OCI-M1 (cell line): ENCODE measurements around the gene WNT3.
"Not testable (repeated sequence)": the region's sequence is repeated elsewhere in the genome, so short reads cannot be mapped to it uniquely, and the experiment has no call there.

Source experiments
- DNase-seq: peaks from one replicate; lab custom pipeline; 2025; lab: John Stamatoyannopoulos, UW

The WNT3 gene

GRCh38 chr17:46813920-46814319, 4.6 kb downstream of the WNT3 start:
- DNase-seq = no peak

DNA sequence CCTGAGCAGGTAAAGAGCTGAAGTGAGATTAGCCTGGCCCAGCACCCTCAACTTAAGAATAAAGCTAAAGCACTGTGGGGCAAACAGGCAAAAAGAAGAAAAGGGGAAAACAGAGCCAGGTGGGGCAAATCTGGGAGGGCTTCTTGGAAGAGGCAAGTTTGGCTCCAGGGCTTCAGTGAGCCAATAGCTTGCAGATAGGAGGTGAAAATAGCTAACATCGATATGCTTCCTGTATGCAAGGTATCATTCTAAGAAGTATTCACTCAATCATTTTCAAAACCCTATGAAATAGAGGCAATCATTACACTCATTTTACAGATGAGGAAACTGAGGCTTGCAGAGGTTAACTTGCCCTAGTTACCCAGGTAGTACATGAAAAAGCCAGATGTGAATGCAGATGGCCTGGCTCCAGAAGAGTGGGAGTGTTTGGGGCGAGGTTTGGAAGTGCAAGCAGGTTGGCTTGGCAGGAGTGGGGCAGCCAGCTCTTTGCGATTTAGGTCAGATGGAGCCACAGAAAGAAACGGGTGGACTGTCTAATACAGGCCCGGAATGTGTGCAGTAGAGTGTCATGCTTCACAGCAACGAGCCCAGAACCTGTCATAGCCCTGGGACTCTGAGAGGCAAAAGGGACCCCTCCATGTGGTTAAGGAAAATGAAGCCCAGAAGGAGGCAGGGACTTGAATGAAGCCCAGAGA, 5.7 kb downstream of the WNT3 start:
- DNase-seq = no peak

DNA sequence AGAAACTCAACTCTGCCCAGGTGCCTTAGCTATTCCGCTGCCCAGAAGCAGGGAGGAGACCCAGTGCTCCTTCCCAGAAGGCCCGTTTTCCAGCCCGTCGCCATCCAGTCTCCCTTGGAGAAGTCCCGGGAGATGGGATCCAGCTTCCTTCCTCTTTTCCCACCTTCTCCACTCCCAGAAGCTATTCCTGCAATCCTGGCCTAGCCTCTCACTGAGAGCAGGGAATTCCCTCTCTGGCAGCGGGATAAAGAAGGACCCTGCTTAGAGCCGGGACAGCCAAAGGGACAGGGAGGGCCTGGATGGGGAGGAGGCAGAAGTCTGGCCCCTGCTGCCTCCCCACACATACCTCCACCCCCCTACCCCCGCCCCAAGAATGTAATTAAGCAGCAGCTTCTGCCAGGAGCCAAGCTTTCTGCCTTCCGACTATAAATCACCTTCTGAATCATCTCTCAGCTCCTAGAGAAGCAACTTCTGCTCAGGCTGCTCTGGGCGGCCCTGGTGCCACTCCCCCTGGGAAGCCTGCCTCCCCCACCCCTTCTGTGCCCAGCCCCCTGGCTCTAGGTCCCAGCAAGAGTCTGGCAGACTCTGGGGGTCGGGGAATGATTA, 6.4 kb downstream of the WNT3 start:
- no peak for DNase-seq

DNA sequence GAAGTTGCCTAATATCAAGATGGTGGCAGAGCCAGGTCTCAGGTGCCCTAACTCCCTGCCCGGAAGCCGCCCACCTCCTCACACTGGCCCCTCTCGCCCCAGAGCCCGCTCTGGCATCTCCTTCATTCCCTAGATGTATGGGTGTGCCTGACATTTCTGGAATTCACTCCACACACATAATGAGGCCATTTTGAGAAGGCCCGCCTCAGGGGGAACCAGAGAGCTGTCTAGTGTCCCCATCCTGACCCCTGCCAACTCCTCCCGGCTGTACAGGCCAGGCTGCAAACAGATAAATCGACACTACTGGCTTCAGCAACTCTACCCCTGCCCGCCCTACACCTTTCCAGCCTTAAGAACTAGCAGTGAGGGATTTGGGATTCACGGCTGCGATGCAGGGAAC, 7.7 kb downstream of the WNT3 start:
- DNase-seq = no peak

GRCh38 chr17:46809110-46809571, 9.4 kb downstream of the WNT3 start:
- DNase-seq = no peak

DNA sequence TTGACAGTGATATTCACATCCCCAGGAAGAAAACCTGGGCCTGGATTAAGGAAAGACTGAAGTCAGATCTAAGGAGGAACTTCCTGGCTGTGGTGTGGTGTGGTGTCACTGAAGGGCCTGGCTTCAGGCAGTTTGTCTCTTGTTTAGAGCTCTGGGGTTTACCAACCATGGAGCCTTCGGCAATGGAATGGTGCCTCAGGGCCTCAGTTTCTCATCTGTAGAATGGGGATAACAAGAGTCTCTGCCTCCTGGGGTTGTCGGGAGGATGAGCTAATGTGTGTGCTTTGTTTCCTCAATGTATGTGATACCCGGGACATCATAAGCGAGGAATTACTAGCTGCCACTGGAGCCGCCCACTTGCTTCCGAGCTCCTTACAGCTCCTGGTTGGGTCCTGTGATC, 12.7 kb downstream of the WNT3 start:
- no peak for DNase-seq

- no peak for DNase-seq
Observed at GRCh38 chr17:46803544-46803943, 14.9 kb downstream of the WNT3 start.

- no peak for DNase-seq
Observed at GRCh38 chr17:46802800-46803199, 15.7 kb downstream of the WNT3 start.

DNA sequence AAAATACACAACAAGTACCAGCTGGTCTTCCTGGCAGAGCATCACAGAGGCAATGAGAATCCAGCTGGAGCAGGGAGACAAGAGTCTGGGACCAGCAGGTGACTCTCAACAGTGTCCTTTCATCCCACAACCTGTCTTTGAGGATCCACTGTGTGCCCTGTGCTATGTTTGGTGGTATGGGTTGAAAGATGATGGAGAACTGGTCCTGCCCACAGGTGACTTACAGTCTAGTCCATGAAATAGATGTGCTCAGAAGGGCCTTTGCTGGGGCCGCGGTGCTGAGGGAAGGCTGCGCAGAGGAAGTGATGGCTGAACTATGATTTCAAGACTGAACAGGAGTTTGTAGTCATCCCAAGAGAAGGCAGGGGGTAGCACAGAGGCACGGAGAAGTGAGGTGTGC, 17.9 kb downstream of the WNT3 start:
- no peak for DNase-seq

- no peak for DNase-seq
Observed at GRCh38 chr17:46796956-46797530, 21.4 kb downstream of the WNT3 start.

- DNase-seq = no peak
Observed at GRCh38 chr17:46796524-46796923, 22.0 kb downstream of the WNT3 start.

- DNase-seq = no peak
Observed at GRCh38 chr17:46796084-46796483, 22.4 kb downstream of the WNT3 start.

DNA sequence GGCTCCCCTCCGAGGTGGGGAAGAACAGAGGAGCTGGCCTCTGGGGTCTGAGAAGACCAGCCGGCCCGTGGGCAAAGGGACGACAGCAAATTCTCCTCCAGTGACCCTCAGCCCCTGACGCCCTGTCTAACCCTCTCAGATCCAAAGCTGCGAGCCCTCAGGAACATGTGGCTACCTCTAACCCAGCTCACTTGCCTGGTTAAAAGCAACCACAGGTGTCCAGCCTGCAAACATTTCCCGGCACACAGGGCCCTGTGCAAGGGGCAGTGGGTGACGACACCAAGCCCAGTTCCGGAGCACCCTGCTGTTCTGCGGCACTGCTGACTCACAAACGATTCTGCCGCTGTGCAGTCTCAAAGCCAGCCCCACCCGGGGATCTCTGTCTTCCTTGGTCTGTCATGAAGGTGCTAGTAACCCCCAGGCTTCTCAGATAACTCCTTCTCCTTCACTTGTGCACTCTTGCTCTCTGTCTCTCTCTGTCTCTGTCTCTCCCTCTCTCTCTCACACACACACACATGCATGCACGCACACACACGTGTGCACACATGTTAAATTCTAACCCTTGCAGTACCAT, 23.0 kb downstream of the WNT3 start:
- no peak for DNase-seq

DNA sequence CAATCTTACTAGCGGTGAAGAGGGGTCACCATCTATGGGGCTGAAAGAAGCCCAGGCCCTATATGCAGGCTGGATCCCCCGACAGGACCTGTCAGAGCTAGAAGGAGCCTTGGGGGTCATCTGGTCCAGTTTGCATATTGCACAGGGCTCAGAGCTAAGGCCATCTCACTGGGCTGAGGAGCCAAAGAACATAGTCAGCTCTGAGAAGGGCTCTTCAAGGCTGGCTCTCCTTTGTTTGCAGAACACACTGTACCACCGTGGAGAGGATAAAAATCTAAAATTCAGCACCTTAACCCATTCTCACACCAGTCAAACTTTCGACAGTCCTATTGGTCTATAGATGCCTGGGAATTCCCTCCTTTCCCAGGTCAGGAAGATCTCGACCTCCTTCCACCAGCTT, 24.2 kb downstream of the WNT3 start:
- no peak for DNase-seq

- no peak for DNase-seq
Observed at GRCh38 chr17:46793541-46793940, 25.0 kb downstream of the WNT3 start.

DNA sequence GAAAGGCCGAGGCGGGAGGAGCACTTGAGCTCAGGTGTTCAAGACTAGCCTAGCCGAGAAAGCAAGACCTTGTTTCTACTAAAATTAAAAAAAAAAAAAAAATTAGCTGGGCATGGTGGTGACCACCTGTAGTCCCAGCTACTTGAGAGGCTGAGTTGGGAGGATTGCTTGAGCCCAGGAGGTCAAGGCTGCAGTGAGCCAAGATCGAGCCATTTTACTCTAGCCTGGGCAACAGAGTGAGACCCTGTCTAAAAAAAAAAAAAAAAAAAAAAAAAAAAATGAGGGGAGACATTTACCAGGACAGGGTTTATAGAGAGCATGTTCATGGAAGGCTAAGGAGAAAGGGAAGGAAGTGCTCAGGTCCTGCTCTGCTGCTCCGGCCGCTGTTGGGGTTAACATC, 25.5 kb downstream of the WNT3 start:
- not testable (repeated sequence) for DNase-seq

- DNase-seq = no peak
Observed at GRCh38 chr17:46792071-46792470, 26.4 kb downstream of the WNT3 start.

DNA sequence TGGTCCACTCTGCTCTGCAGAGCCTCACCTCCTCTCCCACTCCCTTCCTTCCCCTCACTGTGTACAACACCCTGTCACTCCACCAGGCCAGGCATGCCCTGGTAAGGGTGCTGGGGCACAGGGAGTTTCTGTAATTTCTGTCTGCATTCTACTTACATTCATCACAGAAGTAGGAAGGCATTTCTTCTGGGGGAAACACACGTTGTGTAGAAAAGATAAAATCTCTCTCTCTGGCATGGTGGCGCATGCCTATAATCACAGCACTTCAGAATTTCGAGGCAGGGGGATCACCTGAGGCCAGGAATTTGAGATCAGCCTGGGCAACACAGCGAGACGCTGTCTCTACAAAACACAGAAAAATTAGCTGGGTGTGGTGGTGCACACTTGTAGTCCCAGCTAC, 27.0 kb downstream of the WNT3 start:
- no peak for DNase-seq

GRCh38 chr17:46790216-46790615, 28.3 kb downstream of the WNT3 start:
- no peak for DNase-seq

DNA sequence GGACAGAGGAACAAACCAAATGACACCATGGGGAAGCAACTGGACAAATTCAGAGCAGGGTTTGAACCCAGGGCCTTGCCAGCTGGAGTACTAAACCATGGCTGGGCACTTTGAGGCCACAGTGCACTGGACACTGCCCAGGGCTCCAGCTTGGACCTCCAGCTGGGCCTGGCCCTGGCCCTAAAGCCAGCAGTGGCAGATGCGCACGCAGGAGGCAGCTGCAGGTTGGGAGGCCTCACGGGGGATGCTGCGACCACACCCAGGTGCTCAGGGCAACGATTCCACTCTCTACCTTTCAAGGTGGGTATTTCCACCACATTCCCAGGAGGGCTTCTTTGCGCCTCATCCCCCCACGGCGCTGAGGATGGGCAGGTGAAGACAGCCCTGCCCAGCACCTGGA, 28.9 kb downstream of the WNT3 start:
- DNase-seq = no peak

DNA sequence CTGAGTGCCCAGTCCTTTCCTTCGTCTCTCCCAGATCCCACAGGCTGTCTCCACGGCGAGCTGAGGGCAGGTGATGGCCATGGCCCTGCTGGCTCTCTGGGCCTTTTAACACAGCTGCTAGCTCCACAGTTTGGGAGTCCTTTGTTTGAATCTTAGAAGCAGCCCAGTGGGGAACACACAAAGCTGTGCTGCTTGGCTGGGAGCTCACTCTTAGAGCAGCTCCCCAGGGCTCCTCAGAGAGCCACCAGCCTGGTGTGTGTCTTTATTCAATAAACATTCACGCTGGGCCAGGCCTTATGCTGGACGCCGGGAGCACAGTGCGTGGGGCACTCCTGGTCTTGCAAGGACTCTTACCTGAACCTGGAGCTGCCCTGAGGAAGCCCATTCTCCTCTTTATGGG, 29.7 kb downstream of the WNT3 start:
- DNase-seq = no peak

DNA sequence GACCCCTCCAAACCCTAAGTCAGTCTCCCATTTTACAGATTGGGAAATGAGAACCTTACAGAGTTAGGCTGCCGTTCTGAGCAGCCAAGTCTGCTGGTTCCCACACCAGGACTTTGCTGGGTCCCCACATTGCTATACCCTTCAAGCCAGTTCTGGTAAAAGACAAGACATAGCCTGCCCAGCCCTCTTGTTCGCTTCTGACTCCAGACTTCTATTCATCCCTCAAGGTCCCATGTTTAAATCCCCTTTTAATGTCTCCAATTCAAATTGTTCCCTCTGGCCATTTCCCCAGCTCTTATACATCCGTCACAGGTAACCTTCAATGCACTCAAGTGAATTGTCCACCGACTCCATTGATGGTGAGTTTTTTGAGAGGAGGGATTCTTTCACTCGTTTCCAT, 30.2 kb downstream of the WNT3 start:
- no peak for DNase-seq

- DNase-seq = no peak
Observed at GRCh38 chr17:46787478-46787877, 31.0 kb downstream of the WNT3 start.
